ENCODE results near the gene ZNF487.
A peak's percentile ranks its signal among the peaks of the same experiment; 100 is the strongest.
"Not testable (repeated sequence)": the region's sequence is repeated elsewhere in the genome, so short reads cannot be mapped to it uniquely, and the experiment has no call there.

Gene ZNF487

DNA sequence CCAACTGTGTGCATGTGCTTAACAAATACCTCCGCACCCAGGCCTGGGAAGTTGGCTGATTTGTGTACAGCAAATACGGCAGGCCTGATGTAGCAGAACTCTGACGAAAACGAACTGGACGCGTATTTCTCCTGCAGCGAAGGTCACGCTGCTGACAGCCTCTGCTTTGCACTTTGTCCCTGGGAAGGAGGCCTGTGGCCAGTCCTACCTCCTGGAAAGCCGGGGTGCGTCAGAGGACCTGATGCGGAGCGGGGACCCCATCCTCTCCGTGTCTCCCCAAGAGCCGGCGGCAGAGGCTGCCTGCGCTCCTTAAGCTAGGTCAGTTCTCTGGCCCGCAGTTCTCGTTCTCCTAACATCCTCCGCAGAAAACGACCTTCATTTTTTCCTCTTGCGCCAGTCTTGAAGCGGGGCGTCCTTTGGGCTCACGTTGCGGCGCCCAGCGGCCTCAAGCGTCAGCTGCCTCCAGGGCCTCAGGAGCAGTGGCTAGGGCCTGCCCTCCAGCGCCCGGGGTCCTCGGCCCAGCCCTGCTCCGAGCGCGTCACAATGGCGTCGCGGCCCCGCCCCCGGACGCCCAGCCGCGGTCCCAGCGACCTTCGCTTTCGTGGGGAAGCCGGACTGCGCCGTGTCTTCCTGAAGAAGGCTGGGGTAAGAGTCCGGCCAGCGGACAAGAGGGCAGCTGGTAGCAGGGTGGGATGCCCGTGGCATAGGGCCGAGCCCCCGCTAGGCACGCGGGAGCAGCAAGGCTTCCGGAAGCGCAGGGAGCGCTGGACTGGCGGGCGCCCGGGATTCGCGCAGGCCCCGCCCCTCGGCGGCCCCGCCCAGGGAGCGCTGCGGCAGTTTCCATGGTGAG lies at the start of gene ZNF487:
ZNF487 (plus strand) TSS at position 821 of the 850 bp plus-strand sequence. CDS start 38,703 bp downstream, outside the sequence.
- DNase-seq, result peak; percentile 90

DNA sequence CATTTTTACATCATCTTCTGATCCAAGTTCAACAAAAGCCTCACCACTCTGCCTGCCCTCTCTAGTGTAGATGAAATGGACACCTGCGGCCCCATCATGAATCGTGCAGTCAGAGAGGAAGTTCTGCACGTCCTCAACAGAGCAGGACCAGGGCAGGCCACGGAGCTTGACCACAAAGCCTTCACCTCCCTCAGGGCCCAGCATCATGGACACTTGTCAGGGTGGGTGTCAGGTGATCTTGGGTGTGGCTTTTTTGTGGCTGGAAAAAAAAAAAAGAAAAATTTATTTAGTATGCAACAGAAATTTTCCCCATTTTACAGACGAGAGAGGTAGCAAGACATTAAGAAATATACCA lies 49.3 kb upstream of the ZNF487 start:
- DNase-seq, result no peak

DNA sequence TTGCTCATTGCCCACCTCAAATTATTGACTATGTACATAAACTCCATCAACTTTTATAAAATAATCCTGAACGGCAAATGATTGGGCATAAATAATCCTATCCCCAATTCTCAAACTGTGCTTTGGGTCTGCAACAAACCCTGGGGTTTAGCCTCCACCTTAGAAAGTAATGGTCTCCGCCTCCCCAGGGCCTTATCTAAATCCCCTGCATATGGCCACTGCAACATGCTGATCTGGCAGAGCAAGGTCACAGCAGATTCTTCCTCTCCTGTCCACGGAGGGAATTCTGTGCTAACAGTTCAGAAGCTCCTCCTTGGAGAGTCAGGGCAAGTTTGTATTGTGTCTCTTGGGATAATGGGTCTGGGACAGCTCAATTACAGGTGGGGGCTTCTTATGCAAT lies 47.0 kb upstream of the ZNF487 start:
- peak; percentile 33 for DNase-seq

DNA sequence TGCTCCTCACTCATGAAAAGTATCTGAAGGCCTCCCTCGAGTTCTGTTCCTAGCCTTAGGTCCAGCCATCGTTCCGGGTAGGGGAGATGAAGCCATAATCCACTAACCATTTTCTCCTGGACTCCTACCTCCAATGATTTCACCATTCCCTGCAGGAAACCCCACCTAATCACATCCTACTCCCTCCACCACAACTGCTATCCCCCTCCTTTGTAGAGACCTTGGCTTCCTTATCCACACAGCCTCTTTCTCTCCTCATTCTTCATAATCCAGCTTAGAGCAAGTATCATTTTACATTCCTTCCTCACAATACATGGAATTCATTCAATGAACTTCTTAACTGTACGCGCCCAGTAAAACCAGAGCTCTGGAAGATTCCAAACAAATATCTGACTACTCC lies 46.6 kb upstream of the ZNF487 start:
- DNase-seq, result no peak

DNA sequence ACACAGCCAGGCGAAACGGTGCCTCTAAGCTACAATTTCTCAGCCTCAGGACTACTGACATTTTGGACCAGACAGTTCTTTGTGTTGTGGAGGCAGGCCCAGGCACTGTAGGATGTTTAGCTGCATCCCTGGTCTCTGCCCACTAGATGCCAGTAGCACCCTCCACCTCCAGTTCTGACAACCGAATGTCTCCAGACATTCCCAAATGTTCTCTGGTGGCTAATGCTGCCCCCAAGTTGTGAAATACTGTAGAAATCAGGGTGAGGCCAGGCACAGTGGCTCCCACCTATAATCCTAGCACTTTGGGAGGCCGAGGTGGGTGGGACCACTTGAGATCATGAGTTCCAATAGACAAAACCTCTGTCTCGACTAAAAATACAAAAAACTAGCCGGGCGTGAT lies 46.2 kb upstream of the ZNF487 start:
- DNase-seq, result peak; percentile 55

DNA sequence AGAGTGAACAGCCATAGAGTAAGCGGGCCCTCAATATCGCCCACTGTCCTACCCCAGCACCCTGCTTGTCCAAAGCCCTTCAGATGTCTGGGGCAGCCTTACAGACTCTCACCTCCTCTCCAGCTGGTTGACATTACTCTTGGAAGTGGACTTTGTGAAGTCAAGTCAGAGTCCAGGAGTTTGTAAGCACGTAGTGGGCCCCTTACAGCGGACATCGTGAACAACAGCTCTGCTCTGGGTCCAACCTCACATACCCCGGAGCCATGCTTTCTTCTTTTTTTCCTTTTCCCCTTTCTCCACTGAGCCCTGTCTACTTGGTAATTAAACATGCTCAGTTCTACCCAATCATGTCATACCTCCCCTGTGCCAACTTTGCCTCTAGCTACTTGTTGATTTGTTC lies 45.4 kb upstream of the ZNF487 start:
- DNase-seq, result no peak

DNA sequence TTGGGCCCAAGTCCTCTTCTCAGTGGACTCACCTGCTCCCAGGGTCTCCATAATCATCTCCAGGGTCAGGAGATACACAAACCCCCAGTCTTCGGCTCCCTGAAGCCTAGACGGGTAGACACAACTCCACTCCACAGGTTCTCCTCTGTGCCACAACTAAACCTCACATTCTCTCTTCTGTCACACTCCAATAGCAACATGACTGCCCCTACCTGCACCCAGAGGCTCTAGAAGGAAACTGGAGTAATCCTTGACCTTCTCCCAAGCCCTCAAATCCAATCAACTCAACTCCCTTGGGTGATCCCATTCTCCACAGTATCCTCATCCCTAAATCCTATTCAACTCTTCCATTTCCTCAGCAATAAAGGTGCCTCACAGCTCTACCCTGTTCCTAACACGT lies 44.2 kb upstream of the ZNF487 start:
- DNase-seq, result no peak

DNA sequence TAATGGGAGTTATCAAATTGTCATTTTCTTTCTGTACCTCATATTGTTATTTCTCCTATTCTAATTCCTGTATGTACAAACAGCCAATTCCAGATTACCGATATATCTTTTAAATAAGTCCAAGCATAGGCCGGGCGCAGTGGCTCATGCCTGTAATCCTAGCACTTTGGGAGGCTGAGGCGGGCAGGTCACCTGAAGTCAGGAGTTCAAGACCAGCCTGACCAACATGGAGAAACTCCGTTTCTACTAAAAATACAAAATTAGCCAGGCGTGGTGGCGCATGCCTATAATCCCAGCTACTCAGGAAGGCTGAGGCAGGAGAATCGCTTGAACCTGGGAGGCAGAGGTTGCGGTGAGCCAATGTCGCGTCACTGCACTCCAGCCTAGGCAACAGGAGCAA lies 43.7 kb upstream of the ZNF487 start:
- DNase-seq, result not testable (repeated sequence)

DNA sequence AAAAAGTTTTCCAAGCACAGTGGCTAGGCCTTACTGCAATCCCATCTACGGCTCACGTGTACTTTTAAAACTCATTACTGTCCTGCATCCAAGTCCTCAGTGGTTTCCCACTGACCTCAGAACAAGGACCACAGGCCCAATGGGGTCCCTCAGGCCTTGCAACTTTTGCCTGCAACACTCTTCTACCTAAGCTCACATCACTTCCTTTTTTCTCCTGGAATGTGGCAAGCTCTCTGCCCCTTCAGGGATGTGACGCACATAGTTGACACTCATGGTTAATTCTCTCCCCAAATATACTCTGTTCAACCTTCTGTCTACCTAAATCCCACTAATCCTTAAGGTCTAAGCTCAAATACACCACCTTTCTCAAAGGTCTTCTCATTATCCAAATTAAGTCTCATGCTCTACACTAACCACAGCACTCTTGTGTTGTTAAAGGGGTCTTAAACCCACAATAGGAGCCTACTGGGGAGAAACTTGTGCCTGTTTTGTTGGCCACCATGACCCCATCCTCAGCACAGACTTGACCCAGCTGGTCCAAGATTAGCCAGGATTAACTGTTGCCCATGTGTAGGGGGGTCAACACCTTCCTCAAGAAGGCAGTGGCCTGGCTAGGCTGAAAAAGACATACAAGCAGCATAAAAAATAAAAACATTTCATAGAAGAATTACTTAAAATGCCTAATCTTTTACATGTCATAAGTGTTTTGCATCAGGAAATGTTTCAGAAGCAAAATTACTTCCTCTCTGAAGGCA lies 43.1 kb upstream of the ZNF487 start:
- DNase-seq, result no peak

DNA sequence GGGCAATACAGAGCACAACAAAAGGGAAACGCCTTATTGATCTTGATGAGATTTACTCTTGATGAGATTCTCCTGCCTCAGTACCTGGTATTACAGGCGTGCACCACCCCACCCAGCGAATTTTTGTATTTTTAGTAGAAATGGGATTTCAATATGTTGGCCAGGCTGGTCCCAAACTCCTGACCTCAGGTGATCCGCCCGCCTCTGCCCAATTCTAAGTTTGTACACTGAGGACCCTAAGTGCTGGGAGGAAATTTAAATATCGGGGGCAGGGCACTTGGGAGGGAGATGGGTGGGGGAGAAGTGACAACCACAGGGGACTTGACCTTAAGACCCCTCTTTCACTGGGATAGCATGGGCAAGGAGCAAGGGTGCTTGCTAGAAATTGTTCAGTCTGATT lies 42.0 kb upstream of the ZNF487 start:
- DNase-seq, result no peak

DNA sequence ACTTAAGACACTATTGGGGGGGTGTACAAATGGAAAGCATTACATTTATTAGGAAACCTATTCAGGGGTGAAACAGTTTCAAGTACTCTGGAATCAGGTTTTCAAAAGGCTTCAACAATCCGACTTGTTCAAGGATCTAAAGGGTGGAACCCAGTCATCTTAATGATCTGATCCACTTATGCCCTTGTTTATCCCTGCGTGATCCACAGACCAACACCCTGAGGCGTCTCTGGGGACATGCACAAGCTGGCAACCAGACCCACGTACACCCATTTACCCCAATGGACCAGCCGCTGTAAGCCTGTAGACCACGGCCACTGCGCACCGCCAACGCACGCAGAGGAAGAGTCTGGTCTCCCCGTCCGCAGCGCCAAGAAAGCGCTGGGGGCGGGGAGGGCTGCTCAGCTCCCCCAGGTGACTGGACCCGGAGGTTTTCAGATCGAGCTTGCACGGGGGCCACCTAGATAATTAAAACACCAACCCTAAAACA lies 41.3 kb upstream of the ZNF487 start:
- peak; percentile 27 for DNase-seq

DNA sequence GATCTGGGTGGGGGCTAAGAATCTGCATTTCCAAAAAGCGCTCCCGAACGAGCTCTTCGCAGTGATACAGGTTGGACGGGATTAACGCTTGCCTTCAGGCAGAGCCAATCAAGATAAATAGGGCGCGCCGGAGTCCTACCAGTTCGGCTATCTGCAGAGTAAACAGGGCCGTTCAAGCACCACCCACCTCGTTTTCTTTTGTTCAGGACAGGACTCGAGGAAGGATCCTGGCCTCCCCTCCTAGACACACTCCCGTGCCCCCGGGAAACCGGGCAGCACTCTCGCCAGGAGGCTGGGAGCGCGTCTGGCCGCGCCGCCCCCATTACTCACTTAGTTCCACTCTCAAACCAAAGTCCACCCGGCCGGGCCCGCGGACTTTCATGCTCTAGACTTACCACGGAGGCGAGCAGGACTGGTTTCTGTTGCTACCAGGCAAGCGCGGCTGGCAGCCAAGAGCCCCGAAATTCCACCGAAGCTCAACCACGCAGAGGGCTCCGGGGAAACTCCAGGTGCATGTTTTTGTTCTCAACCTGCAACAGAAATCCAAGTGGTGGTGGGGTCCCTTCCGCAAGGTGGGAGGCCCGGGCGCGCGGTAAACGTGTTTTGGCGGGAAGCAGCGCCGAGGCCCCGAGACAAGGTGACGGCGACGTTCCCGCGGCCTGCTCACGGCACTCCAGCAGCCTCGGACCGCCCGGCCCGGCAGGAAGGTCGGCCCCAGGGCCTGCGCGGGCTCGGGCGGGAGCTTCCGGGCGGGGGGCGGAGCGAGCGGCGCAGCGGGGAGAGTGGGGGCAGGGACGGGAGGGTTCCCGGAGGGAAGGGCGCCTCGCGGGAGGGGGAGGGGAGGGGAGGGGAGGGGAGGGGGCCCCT lies 40.6 kb upstream of the ZNF487 start:
- peak; percentile 83 for DNase-seq

DNA sequence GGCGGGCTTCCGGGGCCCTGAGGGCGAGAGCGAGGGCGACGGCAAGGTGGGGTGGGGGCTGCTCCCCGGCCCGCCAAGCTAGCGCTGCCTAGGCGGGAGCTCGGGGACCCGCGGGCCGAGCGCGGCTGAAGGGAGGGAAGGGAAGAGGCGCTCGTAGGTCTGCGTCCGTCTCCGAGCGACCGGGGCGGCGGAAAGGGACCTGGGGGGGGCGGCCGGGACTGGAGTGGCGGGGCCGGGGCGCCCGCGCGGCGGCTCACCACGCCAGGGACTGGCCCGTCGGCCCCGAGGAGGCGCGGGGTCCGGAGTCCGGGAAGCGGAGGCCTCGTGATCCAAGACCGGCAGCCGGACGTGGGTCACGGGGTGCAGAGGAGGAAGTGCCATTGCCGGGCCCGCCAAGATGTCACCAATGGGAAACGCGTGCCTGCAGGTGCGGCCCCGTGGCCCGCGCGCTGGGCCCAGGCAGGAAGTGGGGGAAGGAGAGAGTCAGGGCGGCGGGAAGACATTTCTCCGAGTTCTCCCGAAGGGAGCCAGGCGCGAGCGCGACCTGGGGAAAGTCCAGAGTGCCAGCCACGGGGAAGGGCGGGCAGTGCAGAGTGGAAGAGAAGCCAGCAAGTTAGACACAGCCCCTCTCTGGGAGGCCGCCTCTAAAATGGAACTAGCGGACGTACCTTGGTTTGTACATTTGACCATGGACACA lies 39.8 kb upstream of the ZNF487 start:
- peak; percentile 92 for DNase-seq

DNA sequence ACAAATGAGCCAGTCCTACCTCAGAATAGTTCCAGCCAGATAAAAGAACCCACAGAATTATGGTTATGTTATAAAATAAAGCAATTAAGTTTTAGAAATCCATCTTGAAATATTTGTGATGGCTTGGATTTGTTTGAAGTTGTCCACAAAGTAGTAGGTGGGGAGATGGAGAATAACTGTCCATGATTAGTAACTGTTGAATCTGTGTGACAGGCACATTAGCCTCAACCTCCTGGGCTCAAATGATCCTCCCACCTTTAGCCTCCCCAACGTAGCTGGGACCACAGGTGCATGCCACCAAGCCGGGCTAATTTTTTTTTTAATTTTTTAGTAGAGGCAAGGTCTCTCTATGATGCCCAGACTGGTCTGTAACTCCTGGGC lies 38.0 kb upstream of the ZNF487 start:
- DNase-seq, result no peak

DNA sequence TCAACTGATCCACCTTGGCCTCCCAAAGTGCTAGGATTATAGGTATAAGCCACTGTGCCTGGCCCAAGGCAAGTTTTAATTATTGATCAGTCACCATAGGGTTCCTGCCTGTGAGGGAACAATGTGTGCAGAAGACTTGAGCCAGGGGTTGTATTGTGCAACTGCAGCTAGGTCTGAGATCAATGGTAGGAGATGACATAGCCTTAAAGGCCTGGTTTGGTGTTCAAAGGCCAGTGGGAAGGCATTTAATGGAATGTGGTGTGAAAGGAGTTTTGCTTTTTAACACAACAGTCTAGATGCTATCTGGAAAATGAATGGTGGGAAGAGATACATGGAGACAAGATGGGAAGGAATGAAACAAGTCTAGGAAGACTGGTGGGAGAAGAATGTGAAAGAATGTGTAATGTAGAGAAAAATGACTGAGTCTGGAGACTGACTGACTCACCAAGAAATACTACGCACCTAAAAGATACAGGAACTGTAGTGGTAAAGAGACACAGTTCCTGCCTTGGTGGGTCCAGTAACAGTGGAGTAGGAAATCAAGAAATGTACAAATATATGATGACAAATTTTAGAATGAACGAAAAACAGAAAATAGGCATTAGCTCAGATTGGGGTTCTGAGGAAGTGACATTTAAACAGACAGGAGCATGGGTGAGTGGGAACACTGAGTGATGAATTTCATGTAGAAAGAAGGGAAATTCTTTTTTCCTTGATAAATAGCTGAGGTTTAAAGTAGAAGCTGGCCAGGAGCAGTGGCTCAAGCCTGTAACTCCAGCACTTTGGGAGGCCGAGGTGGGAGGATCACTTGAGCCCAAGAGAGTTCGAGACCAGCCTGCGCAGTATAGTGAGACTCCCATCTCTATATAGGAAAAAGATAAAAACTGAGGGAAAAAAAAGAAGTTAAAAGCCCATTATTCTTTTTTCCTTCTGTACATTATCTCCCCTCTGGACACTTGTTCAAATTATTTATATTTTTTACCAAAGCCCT lies 37.3 kb upstream of the ZNF487 start:
- no peak for DNase-seq

DNA sequence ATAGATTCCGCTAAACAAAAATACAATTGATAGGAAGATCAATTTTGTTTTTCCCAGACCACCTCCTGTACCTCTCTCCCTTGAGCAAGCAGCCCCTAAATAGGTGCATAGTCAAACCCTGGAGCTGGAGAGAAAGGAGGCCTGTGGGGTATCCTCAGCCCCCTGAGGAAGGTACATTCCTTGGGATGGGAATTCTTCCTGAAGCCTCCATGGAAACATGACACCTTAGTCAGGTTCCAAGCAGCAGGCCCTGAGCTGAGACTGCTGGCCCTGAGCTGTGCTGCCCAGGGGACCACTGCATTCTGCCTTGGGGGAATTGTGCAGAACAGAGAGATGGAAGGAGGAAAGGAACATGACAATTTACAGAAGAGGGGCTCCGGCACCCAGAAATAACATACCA lies 35.3 kb upstream of the ZNF487 start:
- no peak for DNase-seq

DNA sequence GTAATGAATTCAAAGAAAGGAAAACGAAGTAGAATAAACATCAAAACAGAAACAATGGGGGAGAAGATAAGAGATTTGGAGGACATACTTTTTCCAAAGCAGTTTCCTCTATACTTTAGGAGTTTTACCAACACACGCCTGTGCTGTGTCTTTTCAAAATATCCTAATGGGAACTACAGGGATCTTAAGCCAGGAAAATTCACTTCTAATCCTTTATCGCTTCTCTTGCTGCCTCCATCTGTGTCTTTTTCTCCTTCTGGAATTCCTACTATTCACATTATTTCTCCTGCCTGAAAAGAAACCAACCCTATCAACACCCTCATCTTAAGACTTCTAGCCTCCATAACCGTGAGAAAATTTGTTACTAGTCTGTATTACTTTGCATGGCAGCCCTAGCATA lies 34.7 kb upstream of the ZNF487 start:
- no peak for DNase-seq

DNA sequence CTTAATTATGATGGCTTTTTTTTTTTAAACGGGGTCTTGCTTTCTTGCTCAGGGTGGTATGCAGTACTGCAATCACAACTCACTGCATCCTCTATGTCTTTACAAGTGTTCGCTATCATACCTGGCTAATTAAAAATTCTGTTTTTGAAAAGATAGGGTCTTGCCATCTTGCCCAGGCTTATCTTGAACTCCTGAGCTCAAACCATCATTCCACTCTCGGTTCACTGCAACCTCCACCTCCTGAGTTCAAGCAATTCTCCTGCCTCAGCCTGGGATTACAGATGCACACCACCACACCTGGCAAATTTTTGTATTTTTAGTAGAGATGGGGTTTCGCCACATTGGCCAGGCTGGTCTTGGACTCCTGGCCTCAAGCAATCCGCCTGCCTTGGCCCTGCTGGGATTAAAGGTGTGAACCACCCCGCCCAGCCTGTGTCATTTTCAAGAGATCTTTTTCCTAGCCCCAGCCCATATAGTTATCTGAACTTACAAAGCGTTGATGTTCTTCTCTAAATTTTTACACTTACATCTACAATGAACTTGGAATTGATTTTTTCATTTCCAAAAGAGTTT lies 33.9 kb upstream of the ZNF487 start:
- DNase-seq, result no peak

DNA sequence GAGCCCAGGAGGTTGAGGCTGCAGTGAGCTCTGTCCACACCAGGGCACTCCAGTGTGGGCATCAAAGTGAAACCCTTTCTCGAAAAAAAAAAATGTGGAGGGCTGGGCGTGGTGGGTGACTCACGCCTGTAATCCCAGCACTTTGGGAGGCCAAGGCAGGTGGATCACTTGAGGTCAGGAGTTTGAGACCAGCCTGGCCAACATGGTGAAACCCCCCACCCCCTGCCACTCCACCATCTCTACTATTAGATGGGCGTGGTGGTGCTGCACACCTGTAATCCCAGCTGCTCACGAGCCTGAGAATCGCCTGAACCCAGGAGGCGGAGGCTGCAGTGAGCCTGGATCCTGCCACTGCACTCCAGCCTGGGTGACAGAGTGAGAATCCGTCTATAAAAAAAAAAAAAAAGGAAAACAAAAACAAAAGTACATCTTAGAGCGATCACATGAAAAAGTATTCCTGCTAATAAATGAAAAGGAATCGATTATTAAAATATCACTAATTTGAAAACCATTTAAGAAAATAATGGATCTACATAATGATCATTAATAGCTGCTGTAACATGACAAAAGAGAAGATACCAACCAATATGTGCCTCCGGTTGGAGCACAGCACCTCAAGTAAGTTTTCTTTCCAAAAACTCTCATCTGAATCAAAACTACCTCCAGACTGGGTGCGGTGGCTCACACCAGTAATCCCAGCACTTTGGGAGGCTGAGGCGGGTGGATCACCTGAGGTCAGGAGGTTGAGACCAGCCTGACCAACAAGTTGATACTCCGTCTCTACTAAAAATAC lies 32.8 kb upstream of the ZNF487 start:
- no peak for DNase-seq

DNA sequence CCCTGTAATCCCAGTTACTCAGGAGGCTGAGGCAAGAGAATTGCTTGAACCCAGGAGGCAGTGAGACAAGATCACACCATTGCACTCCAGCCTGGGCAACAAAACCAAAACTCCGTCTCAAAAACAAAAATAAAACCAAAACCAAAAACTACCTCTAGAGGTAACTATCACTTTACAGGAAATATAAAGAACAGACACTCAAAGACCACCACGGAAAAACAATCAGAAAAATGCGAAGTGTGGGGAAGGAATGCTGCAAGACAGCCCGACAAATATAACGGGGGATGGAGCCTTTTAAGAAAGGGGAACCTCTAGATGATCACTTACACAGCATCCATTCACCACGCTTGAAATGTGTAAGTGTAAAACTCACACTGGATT lies 32.2 kb upstream of the ZNF487 start:
- no peak for DNase-seq

Measured in hematopoietic multipotent progenitor cell treated with erythropoietin and hydrocortisone succinate and interleukin-3 and kit ligand, for 8 days (in vitro differentiated cells).